Measurements from ENCODE around the gene SPR.

Gene SPR

DNA sequence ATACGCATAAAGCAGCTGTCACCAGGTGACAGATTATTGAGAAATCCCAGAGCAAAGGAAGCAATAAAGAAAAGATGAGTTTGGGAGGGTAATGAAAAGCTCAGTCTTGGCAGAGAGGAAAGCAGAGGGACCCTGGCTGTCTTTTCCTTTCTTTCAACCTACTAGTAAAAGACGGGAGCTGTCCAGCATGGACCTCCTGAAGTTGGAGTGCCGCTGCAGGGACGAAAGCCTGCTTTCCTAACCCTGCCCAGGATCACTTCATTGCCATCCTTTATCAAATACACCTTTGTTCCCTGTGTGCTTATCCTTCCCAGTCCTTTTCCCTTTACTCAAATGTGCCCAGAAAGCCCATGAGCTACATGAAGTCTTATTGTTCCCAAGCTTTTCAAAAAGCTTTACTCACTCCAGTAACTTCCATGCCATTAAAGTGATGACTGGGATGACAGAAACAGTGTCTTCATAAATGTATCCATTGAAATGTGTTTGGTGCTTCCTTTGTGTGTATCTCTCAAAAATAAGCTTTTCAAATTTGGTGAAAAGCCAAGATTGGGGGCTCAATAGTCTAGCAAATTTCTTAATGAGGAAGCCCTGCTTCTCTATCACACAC is 3.7 kb upstream of the SPR start:
- Histone ChIP-seq H3K4me3 (ENCODE audit: low read length, poor library complexity, severe bottlenecking) (no peak overlapping the region), H3K9me3 (ENCODE audit: insufficient read depth, low read depth, low read length) (no peaks in the 10 kb centered on the region), H3K36me3 (ENCODE audit: insufficient read depth, low read length) (no peaks in the 10 kb centered on the region), H3K9ac (ENCODE audit: low read depth, low read length, poor library complexity, severe bottlenecking) (no peak overlapping the region), H3K9me2 (replicated peaks; ENCODE audit: low read depth, low read length) (no peaks in the 10 kb centered on the region), H3F3A (ENCODE audit: low read depth) (no peaks in the 10 kb centered on the region), H3K79me2 (ENCODE audit: insufficient read depth, low read length) (no peaks in the 10 kb centered on the region), H2AFZ (ENCODE audit: low read length) (no peak overlapping the region), H3K4me2 (ENCODE audit: low read depth, low read length, poor library complexity, severe bottlenecking) (no peak overlapping the region), H4K20me1 (ENCODE audit: insufficient read depth, low read length, poor library complexity, severe bottlenecking) (peaks cover 2% of the 10 kb centered on the region), H3K27me3 (ENCODE audit: insufficient read depth, low read length, poor library complexity, severe bottlenecking) (no peaks in the 10 kb centered on the region), H3K4me1 (ENCODE audit: insufficient read depth, low read length, poor library complexity, severe bottlenecking) (no peaks in the 10 kb centered on the region)
- no peak for TF ChIP-seq EZH2phosphoT487 (IDR thresholded peaks at IDR 0.05; ENCODE audit: borderline replicate concordance)
- TF ChIP-seq, protein P1, sequence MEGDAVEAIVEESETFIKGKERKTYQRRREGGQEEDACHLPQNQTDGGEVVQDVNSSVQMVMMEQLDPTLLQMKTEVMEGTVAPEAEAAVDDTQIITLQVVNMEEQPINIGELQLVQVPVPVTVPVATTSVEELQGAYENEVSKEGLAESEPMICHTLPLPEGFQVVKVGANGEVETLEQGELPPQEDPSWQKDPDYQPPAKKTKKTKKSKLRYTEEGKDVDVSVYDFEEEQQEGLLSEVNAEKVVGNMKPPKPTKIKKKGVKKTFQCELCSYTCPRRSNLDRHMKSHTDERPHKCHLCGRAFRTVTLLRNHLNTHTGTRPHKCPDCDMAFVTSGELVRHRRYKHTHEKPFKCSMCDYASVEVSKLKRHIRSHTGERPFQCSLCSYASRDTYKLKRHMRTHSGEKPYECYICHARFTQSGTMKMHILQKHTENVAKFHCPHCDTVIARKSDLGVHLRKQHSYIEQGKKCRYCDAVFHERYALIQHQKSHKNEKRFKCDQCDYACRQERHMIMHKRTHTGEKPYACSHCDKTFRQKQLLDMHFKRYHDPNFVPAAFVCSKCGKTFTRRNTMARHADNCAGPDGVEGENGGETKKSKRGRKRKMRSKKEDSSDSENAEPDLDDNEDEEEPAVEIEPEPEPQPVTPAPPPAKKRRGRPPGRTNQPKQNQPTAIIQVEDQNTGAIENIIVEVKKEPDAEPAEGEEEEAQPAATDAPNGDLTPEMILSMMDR (conservative IDR thresholded peaks at IDR 0.05; ENCODE audit: low read length): no peak

DNA sequence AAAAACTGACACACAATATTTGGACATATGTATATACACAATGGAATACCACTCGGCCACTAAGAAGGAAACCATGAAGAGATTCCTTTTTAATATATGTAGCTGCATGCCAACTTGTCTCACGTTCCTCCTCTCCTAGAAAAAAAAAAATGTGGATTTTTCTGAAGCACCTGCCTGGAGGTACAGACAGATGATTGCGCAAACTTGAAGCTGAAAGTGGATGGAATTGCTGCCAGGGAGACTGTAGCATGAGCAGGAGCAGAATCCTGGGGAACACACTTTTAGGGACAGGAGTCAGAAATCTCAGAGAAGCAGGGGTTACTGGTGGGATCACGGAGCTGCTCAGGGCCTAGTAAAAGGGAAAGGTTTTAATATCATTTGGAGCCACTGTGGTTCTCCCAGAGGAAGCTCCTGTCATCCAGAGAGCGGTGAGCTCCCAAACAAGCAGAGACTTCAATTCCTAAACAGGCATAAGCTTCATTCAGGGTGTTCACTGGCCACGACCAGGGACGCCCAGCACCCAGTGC is 640 bp upstream of the SPR start:
- Histone ChIP-seq H3K9me3 (ENCODE audit: insufficient read depth, low read depth, low read length) (no peaks in the 10 kb centered on the region), H3K79me2 (ENCODE audit: insufficient read depth, low read length) (no peaks in the 10 kb centered on the region), H3K4me3 (ENCODE audit: low read length, poor library complexity, severe bottlenecking) (no peak overlapping the region), H3K9me2 (replicated peaks; ENCODE audit: low read depth, low read length) (no peaks in the 10 kb centered on the region), H3K27me3 (ENCODE audit: insufficient read depth, low read length, poor library complexity, severe bottlenecking) (no peaks in the 10 kb centered on the region), H3K4me1 (ENCODE audit: insufficient read depth, low read length, poor library complexity, severe bottlenecking) (no peaks in the 10 kb centered on the region), H3K9ac (ENCODE audit: low read depth, low read length, poor library complexity, severe bottlenecking) (no peak overlapping the region), H3K4me2 (ENCODE audit: low read depth, low read length, poor library complexity, severe bottlenecking) (no peak overlapping the region), H3K36me3 (ENCODE audit: insufficient read depth, low read length) (no peaks in the 10 kb centered on the region), H3F3A (ENCODE audit: low read depth) (no peaks in the 10 kb centered on the region), H4K20me1 (ENCODE audit: insufficient read depth, low read length, poor library complexity, severe bottlenecking) (no peaks in the 10 kb centered on the region), H2AFZ (ENCODE audit: low read length) (no peak overlapping the region)
- TF ChIP-seq EZH2phosphoT487 (IDR thresholded peaks at IDR 0.05; ENCODE audit: borderline replicate concordance): no peak
- TF ChIP-seq, protein P1 (conservative IDR thresholded peaks at IDR 0.05; ENCODE audit: low read length): no peak

DNA sequence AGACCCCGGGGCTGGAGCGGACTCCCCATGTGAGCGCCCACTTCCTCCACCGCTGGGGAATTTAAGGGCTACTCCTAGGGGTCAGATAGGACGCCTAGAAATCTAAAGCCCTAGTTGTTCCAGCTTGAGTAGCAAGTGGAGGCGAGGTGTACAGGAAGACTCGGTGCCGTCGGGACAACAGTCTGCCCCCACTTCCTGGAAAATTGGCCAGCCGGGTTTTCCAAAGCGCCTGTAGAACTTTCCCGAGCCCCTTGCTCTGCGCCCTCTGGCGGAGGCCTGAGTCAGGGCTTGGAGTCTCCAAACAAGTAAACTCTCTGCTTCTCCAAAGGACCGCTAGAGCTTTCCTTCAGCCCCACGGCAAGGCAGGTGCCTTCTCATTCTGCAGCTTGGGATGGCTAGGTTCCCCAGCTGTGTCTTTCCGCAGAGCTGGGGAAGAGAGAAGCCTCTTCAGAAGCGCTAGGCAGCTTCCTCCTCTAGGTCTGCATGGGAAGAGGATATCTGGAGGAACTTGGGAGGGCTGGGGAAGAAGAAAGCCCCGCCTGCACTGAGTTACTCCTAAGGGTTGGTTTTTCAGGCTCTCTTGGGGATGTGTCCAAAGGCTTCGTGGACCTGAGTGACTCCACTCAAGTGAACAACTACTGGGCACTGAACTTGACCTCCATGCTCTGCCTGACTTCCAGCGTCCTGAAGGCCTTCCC is 681 bp downstream of the SPR start:
- no peaks in the 10 kb centered on the region for H4K20me1 ChIP-seq (ENCODE audit: insufficient read depth, low read length, poor library complexity, severe bottlenecking)
- no peaks in the 10 kb centered on the region for H3K9me2 ChIP-seq (replicated peaks; ENCODE audit: low read depth, low read length)
- no peaks in the 10 kb centered on the region for H3K79me2 ChIP-seq (ENCODE audit: insufficient read depth, low read length)
- no peak for TF ChIP-seq EZH2phosphoT487 (IDR thresholded peaks at IDR 0.05; ENCODE audit: borderline replicate concordance)
- TF ChIP-seq, protein P1 (conservative IDR thresholded peaks at IDR 0.05; ENCODE audit: low read length): peak; percentile 44
- no peaks in the 10 kb centered on the region for H3K9me3 ChIP-seq (ENCODE audit: insufficient read depth, low read depth, low read length)
- no peak overlapping the region for H3K9ac ChIP-seq (ENCODE audit: low read depth, low read length, poor library complexity, severe bottlenecking)
- no peaks in the 10 kb centered on the region for H3K36me3 ChIP-seq (ENCODE audit: insufficient read depth, low read length)
- H3K4me2 ChIP-seq (ENCODE audit: low read depth, low read length, poor library complexity, severe bottlenecking): no peak overlapping the region
- no peaks in the 10 kb centered on the region for H3K4me1 ChIP-seq (ENCODE audit: insufficient read depth, low read length, poor library complexity, severe bottlenecking)
- H3K4me3 ChIP-seq (ENCODE audit: low read length, poor library complexity, severe bottlenecking): no peak overlapping the region
- no peaks in the 10 kb centered on the region for H3K27me3 ChIP-seq (ENCODE audit: insufficient read depth, low read length, poor library complexity, severe bottlenecking)
- H2AFZ ChIP-seq (ENCODE audit: low read length): no peak overlapping the region
- H3F3A ChIP-seq (ENCODE audit: low read depth): no peaks in the 10 kb centered on the region

All from Loucy (cell line).